WI38 (cell line): ENCODE data around the gene PAK1.

Experiments
- H3K4me3 ChIP-seq: 2 replicates; pipeline ENCODE4 v1.5.1; 2011; ENCODE audit warnings: low read depth, mild to moderate bottlenecking, control low read depth, low read length
- CTCF ChIP-seq: IDR thresholded peaks from 2 replicates; pipeline ENCODE4 v1.5.1; 2012; ENCODE audit warnings: low read depth, mild to moderate bottlenecking, control low read depth, low read length

The PAK1 gene

GRCh38 chr11:77413850-77414460 lies 59.9 kb downstream of the PAK1 start:
- no peak for TF ChIP-seq CTCF
- no peak overlapping the region for H3K4me3 ChIP-seq

GRCh38 chr11:77412814-77413213 lies 61.1 kb downstream of the PAK1 start:
- no peak for TF ChIP-seq CTCF
- H3K4me3 ChIP-seq: no peak overlapping the region

GRCh38 chr11:77411717-77412441 lies 62.0 kb downstream of the PAK1 start:
- H3K4me3 ChIP-seq: peak overlapping the region; percentile 85
- TF ChIP-seq CTCF: no peak

GRCh38 chr11:77411137-77411707 lies 62.7 kb downstream of the PAK1 start:
- peak overlapping the region; percentile 85 for H3K4me3 ChIP-seq
- TF ChIP-seq CTCF: no peak

- H3K4me3 ChIP-seq: no peak overlapping the region
- no peak for TF ChIP-seq CTCF
Observed at GRCh38 chr11:77410076-77410827, 63.6 kb downstream of the PAK1 start.

- TF ChIP-seq CTCF: no peak
- no peak overlapping the region for H3K4me3 ChIP-seq
Observed at GRCh38 chr11:77409046-77409445, 64.8 kb downstream of the PAK1 start.

- TF ChIP-seq CTCF: no peak
- no peak overlapping the region for H3K4me3 ChIP-seq
Observed at GRCh38 chr11:77407613-77408012, 66.3 kb downstream of the PAK1 start.
